Astrocyte of the cerebellum (primary cell): Measurements from ENCODE around the gene UGT1A5.

Experiments used
- DNase-seq: peaks from one replicate; pipeline ENCODE4 v3.0.0-alpha.2; 2011; ENCODE audit warnings: low read depth
- H3K4me3 ChIP-seq: 2 replicates; pipeline ENCODE4 v1.5.1; 2011; ENCODE audit warnings: mild to moderate bottlenecking, low read depth, low read length, moderate library complexity
- in situ Hi-C: cut with HindIII; loops from 2 replicates; pipeline ENCODE4 v1.10.0; 2017; ENCODE audit warnings: low sequenced_read_pairs
- TF ChIP-seq, protein P1 (sequence below): IDR thresholded peaks from 2 replicates; pipeline ENCODE4 v1.5.1; 2012; ENCODE audit warnings: low read length, low read depth, moderate library complexity, mild to moderate bottlenecking; ENCODE audit errors: missing control alignments

Gene UGT1A5

GRCh38 chr2:233773854-233774253 lies 61.1 kb downstream of the UGT1A5 start:
- no peak for DNase-seq
- in situ Hi-C loops = no loop called here
- no peak overlapping the region for H3K4me3 ChIP-seq
- TF ChIP-seq, protein P1, sequence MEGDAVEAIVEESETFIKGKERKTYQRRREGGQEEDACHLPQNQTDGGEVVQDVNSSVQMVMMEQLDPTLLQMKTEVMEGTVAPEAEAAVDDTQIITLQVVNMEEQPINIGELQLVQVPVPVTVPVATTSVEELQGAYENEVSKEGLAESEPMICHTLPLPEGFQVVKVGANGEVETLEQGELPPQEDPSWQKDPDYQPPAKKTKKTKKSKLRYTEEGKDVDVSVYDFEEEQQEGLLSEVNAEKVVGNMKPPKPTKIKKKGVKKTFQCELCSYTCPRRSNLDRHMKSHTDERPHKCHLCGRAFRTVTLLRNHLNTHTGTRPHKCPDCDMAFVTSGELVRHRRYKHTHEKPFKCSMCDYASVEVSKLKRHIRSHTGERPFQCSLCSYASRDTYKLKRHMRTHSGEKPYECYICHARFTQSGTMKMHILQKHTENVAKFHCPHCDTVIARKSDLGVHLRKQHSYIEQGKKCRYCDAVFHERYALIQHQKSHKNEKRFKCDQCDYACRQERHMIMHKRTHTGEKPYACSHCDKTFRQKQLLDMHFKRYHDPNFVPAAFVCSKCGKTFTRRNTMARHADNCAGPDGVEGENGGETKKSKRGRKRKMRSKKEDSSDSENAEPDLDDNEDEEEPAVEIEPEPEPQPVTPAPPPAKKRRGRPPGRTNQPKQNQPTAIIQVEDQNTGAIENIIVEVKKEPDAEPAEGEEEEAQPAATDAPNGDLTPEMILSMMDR = no peak

DNA sequence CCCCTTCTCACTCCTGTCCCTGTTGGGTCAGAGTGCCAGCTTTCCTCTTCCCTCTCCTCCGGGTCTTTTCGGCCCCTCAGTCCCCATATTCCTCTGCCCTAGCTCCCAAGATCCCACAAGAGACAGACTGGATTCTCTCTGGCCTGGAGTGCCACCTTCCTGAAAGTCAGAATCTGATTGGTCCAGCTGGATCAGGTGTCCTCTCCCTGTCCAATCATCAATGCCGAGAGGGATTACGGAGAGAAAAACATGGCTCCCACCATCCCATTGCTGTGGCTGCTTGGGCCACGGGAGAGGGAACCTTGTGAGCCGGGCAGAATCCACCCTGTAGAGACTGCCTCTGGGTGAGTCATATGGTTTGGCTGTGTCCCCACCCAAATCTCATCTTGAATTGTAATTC lies 62.7 kb downstream of the UGT1A5 start:
- TF ChIP-seq, protein P1 = no peak
- H3K4me3 ChIP-seq = no peak overlapping the region
- DNase-seq = no peak
- in situ Hi-C loops = no loop called here

- no peak within 1 kb of the TSS for H3K4me3 ChIP-seq
- no peak for DNase-seq
- in situ Hi-C loops = no loop called here
- TF ChIP-seq, protein P1 = no peak
Observed at GRCh38 chr2:233778030-233778429, 65.3 kb downstream of the UGT1A5 start, which contains the start of gene MROH2A. Gene MROH2A (plus strand): TSS chr2:233778330. CDS start chr2:233779359, 1,029 bp downstream.

DNA sequence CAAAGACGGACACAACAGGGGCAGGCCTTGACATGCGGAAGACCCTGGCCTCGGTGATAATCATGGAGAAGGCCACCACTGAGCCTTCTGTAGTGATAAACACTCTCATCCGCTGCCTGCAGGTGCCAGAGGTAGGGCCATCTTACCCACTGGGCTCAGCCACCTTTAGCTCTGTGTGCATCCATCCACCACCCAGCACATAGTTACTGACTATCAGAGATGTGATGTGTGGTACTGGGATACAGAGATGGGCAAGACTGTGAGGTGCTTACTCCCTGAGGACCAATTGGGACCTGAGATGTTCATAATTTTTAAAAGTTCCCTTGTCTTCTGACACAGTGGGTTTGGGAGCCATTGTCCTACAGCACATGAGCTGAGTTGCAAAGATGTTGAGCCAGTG lies 67.0 kb downstream of the UGT1A5 start:
- TF ChIP-seq, protein P1 = no peak
- DNase-seq = no peak
- in situ Hi-C loops = no loop called here
- H3K4me3 ChIP-seq = no peak overlapping the region

DNA sequence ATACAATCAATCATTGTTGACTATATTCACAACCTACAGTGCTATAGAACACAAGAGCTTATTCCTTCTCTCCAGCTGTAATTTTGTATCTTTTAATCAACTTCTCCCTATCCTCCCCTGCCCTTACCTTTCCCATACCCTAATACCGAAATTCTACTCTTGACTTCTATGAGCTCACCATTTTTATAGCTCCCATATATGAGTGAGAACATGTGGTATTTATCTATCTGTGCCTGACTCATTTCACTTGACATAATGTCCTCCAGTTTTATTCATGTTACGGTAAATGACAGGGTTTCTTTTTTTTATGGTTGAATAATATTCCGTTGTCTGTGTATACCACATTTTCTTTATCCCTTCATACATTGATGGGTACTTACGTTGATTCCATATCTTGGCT lies 68.1 kb downstream of the UGT1A5 start:
- in situ Hi-C loops = no loop called here
- no peak overlapping the region for H3K4me3 ChIP-seq
- no peak for DNase-seq
- TF ChIP-seq, protein P1 = no peak

GRCh38 chr2:233789554-233789953 lies 76.8 kb downstream of the UGT1A5 start:
- in situ Hi-C loops = no loop called here
- no peak overlapping the region for H3K4me3 ChIP-seq
- no peak for DNase-seq
- TF ChIP-seq, protein P1 = no peak
